Activated T-cell treated with anti-CD3 and anti-CD28 coated beads for 4 hours (primary cell): ENCODE results near the gene EMILIN1.

ENCODE experiments used
- DNase-seq: peaks from one replicate; pipeline ENCODE4 v3.0.0-alpha.2; 2020

The EMILIN1 gene

GRCh38 chr2:27127883-27128667, 49.7 kb downstream of the EMILIN1 start:
- DNase-seq, result no peak

- no peak for DNase-seq
Observed at GRCh38 chr2:27128668-27129571, 50.5 kb downstream of the EMILIN1 start.

- no peak for DNase-seq
Observed at GRCh38 chr2:27130396-27130795, 52.0 kb downstream of the EMILIN1 start.

GRCh38 chr2:27131429-27131828, 53.0 kb downstream of the EMILIN1 start:
- DNase-seq, result no peak

- no peak for DNase-seq
Observed at GRCh38 chr2:27133195-27133875, 54.9 kb downstream of the EMILIN1 start.

GRCh38 chr2:27133905-27134780, 55.7 kb downstream of the EMILIN1 start, which contains the start of gene PREB:
TSS of gene PREB (minus strand) at chr2:27134636. CDS start at chr2:27134421, 215 bp downstream.
- DNase-seq, result peak; percentile 97

- DNase-seq, result no peak
Observed at GRCh38 chr2:27134781-27135477, 56.5 kb downstream of the EMILIN1 start.

GRCh38 chr2:27135478-27135955, 57.1 kb downstream of the EMILIN1 start:
- no peak for DNase-seq
